Large intestine (tissue), 3 donors: ENCODE measurements around the gene GJA3. TPM values are rescaled to one million over a fixed set of nuclear protein-coding genes. Genes with fewer than 3 reads are reported as not detected.

Experiments used
- DNase-seq, 2 donors: peaks; one replicate each; pipeline versions ENCODE4 v3.0.0 to v3.0.0-alpha.2; 2013
- H3K27ac ChIP-seq: one replicate; pipeline ENCODE4 v1.5.1; 2013; ENCODE audit warnings: low read length
- H3K27me3 ChIP-seq: 2 replicates; pipeline ENCODE4 v1.6.1; 2013; ENCODE audit warnings: low read length; ENCODE audit not compliant: control insufficient read depth, insufficient read depth
- H3K36me3 ChIP-seq: 2 replicates; pipeline ENCODE4 v1.6.1; 2013; ENCODE audit warnings: low read length; ENCODE audit not compliant: control insufficient read depth, insufficient read depth
- H3K4me1 ChIP-seq: one replicate; pipeline ENCODE4 v1.6.1; 2013; ENCODE audit warnings: low read length; ENCODE audit not compliant: control insufficient read depth, insufficient read depth
- H3K4me3 ChIP-seq: one replicate; pipeline ENCODE4 v1.5.1; 2013; ENCODE audit warnings: low read length
- H3K9me3 ChIP-seq: one replicate; pipeline ENCODE4 v1.6.1; 2013; ENCODE audit warnings: mild to moderate bottlenecking, low read depth, low read length, moderate library complexity; ENCODE audit not compliant: control insufficient read depth
- WGBS: methylation state at CpG from one replicate; pipeline ENCODE4 v1.1.5; 2013; ENCODE audit warnings: low lambda C conversion rate; ENCODE audit not compliant: insufficient coverage; 5-methylcytosine and 5-hydroxymethylcytosine counted together
- polyA plus RNA-seq: library from polyadenylated mRNA; unstranded; fragments of 120-200 nt; gene quantifications from one replicate; pipeline ENCODE4 v1.2.1, GENCODE V29; 2013

Gene GJA3
- polyA plus RNA-seq, 1 donor, result 0.13 TPM

- WGBS, result no CpG with 5 or more reads among the region's 2 CpGs
- no peak overlapping the region for H3K27ac ChIP-seq
- no peaks in the 10 kb centered on the region for H3K4me1 ChIP-seq
- H3K36me3 ChIP-seq, result no peaks in the 10 kb centered on the region
- H3K27me3 ChIP-seq, result peaks cover 58% of the 10 kb centered on the region
- H3K9me3 ChIP-seq, result peaks cover 5% of the 10 kb centered on the region
- no peak overlapping the region for H3K4me3 ChIP-seq
- no peak for DNase-seq
Observed at GRCh38 chr13:20137875-20138274, 23.0 kb downstream of the GJA3 start.

- H3K4me1 ChIP-seq, result no peaks in the 10 kb centered on the region
- peak in 1 of 2 donors; percentile 52 for DNase-seq
- WGBS, result no CpG with 5 or more reads among the region's 56 CpGs
- H3K27me3 ChIP-seq, result peaks cover 53% of the 10 kb centered on the region
- no peak overlapping the region for H3K4me3 ChIP-seq
- no peaks in the 10 kb centered on the region for H3K9me3 ChIP-seq
- H3K27ac ChIP-seq, result no peak overlapping the region
- H3K36me3 ChIP-seq, result no peaks in the 10 kb centered on the region
Observed at GRCh38 chr13:20136781-20137703, 23.8 kb downstream of the GJA3 start.

- Histone ChIP-seq H3K27ac (no peak overlapping the region), H3K9me3 (no peaks in the 10 kb centered on the region), H3K36me3 (no peaks in the 10 kb centered on the region), H3K4me1 (no peaks in the 10 kb centered on the region), H3K4me3 (no peak overlapping the region), H3K27me3 (peaks cover 43% of the 10 kb centered on the region)
- WGBS, result 80% methylated on average over 5 of the region's 8 CpGs
- no peak for DNase-seq
Observed at GRCh38 chr13:20134732-20135131, 26.1 kb downstream of the GJA3 start.

DNA sequence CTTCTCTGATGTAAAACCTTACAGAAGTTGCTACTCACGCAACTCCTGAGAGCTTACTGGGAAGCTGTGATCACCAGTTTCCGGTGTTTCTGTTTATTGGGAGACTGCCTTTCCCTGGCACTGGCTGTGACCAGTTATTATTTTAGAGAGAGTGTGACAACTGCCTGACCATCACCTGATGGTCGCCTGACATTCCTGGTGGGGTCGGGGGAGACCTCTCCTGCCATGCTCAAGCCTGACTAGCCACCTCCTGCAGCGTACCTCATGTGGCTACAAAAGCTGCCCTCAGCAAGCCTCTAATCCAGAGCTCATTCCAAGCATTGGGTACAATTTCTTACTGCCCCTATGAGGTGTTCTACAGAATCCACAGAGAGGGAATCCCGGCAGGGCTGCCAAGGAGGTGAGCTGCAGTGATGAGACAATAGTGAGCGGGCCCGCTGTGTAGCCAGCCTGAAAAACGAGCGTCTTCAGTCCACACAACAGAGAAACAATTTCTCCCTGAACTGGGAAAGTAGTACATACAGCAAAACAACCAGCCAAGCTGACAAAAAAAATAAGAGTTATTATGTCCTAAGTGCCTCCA lies 28.7 kb downstream of the GJA3 start:
- no peaks in the 10 kb centered on the region for H3K9me3 ChIP-seq
- no peak overlapping the region for H3K4me3 ChIP-seq
- H3K27ac ChIP-seq, result no peak overlapping the region
- H3K36me3 ChIP-seq, result no peaks in the 10 kb centered on the region
- H3K27me3 ChIP-seq, result peaks cover 52% of the 10 kb centered on the region
- no peaks in the 10 kb centered on the region for H3K4me1 ChIP-seq
- no CpG with 5 or more reads among the region's 10 CpGs for WGBS
- DNase-seq, result no peak

GRCh38 chr13:20131057-20131832 lies 29.6 kb downstream of the GJA3 start:
- no CpG with 5 or more reads among the region's 11 CpGs for WGBS
- no peak for DNase-seq
- peaks cover 43% of the 10 kb centered on the region for H3K27me3 ChIP-seq

GRCh38 chr13:20130652-20131051 lies 30.2 kb downstream of the GJA3 start:
- no peak for DNase-seq
- H3K27ac ChIP-seq, result no peak overlapping the region
- H3K9me3 ChIP-seq, result no peaks in the 10 kb centered on the region
- H3K4me3 ChIP-seq, result no peak overlapping the region
- WGBS, result 100% methylated on average over 1 of the region's 2 CpGs
- peaks cover 40% of the 10 kb centered on the region for H3K27me3 ChIP-seq
- peaks cover 2% of the 10 kb centered on the region for H3K4me1 ChIP-seq
- H3K36me3 ChIP-seq, result no peaks in the 10 kb centered on the region

More at GRCh38 chr13:20131057-20131832, 29.6 kb downstream of the GJA3 start:
- H3K27ac ChIP-seq, result no peak overlapping the region
- no peak overlapping the region for H3K4me3 ChIP-seq
- no peaks in the 10 kb centered on the region for H3K9me3 ChIP-seq
- no peaks in the 10 kb centered on the region for H3K4me1 ChIP-seq
- no peaks in the 10 kb centered on the region for H3K36me3 ChIP-seq

- H3K27me3 ChIP-seq, result peaks cover 40% of the 10 kb centered on the region
- no CpG with 5 or more reads among the region's 2 CpGs for WGBS
- H3K36me3 ChIP-seq, result no peaks in the 10 kb centered on the region
- no peak overlapping the region for H3K27ac ChIP-seq
- DNase-seq, result no peak
- no peaks in the 10 kb centered on the region for H3K9me3 ChIP-seq
- H3K4me1 ChIP-seq, result peaks cover 5% of the 10 kb centered on the region
- no peak overlapping the region for H3K4me3 ChIP-seq
Observed at GRCh38 chr13:20130012-20130411, 30.8 kb downstream of the GJA3 start.

GRCh38 chr13:20129076-20129475 lies 31.8 kb downstream of the GJA3 start:
- peak overlapping the region; percentile 57 for H3K4me3 ChIP-seq
- DNase-seq, result no peak
- H3K27ac ChIP-seq, result no peak overlapping the region
- H3K36me3 ChIP-seq, result no peaks in the 10 kb centered on the region
- H3K9me3 ChIP-seq, result no peaks in the 10 kb centered on the region
- H3K27me3 ChIP-seq, result peaks cover 40% of the 10 kb centered on the region
- peaks cover 5% of the 10 kb centered on the region for H3K4me1 ChIP-seq
- no CpG with 5 or more reads among the region's 18 CpGs for WGBS

DNA sequence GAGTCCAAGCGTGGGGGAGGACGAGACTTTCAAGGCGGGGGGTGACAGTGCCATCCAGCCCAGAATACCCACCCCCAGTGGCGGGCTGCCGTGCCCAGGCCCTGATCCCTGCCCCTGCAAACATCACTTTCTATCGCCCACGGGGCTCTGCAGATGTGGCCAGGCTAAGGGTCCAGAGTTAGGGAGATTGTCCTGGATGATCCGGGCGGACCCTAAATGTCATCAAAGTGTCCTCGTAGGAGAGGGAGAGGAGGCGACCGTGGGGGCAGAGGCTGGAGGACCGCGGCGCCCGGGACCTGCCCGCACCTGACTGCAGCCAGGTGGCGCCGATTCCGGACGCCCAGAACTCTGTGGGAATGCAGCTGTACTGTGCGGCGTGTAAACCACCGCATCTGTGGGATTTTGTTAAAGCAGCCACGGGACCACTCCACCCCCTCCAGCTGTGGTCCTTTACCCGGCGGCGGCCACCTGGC lies 32.4 kb downstream of the GJA3 start:
- WGBS, result no CpG with 5 or more reads among the region's 28 CpGs
- peaks cover 5% of the 10 kb centered on the region for H3K4me1 ChIP-seq
- DNase-seq, result peak in 1 of 2 donors; percentile 48
- peaks cover 38% of the 10 kb centered on the region for H3K27me3 ChIP-seq
- no peak overlapping the region for H3K27ac ChIP-seq
- H3K4me3 ChIP-seq, result peak overlapping the region; percentile 57
- no peaks in the 10 kb centered on the region for H3K9me3 ChIP-seq
- H3K36me3 ChIP-seq, result no peaks in the 10 kb centered on the region
